ENCODE measurements around the gene MRFAP1L1. TPM values are rescaled to one million over a fixed set of nuclear protein-coding genes. Genes with fewer than 3 reads are reported as not detected.

The MRFAP1L1 gene
- total and polyA plus RNA-seq, 9 of the 15 experiments (the other 6 are each of a cell fraction or from before 2014, with no cell fraction given) = 37.6 to 111 (median 83.8) TPM

GRCh38 chr4:6676722-6677558, 32.7 kb downstream of the MRFAP1L1 start:
- DNase-seq (ENCODE audit: extremely low read depth in 1 of 4, low spot score in 3 of 4) (no peak), FAIRE-seq (no peak), ATAC-seq (peak; percentile 2; the same call in 1 of the 3 replicates)
- Histone ChIP-seq H3K4me3 (peak overlapping the region; percentile 95), H3K27me3 (ENCODE audit: control insufficient read depth in 2 of 2, insufficient read depth in 2 of 2, low read length in 2 of 2) (no peaks in the 10 kb centered on the region), H3K4me2 (ENCODE audit: insufficient read depth, low read length) (peak overlapping the region; percentile 90), H3K79me2 (ENCODE audit: control insufficient read depth, insufficient read depth, low read length) (peaks cover 44% of the 10 kb centered on the region), H3K9me1 (ENCODE audit: control insufficient read depth, insufficient read depth, low read length) (no peaks in the 10 kb centered on the region), H3K9me3 (replicated peaks; ENCODE audit: control insufficient read depth, insufficient read depth, low read depth, low read length) (no peaks in the 10 kb centered on the region; the same call in 1 of the 2 replicates), H3K4me1 (replicated peaks in 1 of 2; ENCODE audit: control insufficient read depth in 2 of 2, insufficient read depth in 2 of 2, low read length in 2 of 2) (peaks cover 29 to 43% of the 10 kb centered on the region in 2 experiments), H3K27ac (ENCODE audit: extremely low read depth, low read depth, low read length) (peak overlapping the region; percentile 6; the same call in 1 of the 3 replicates), H3K36me3 (ENCODE audit: control insufficient read depth, insufficient read depth, low read length) (peaks cover 37% of the 10 kb centered on the region), H2AFZ (ENCODE audit: low read depth, low read length) (no peak overlapping the region), H3K9ac (ENCODE audit: insufficient read depth in 1 of 2, low read depth in 2 of 2, low read length in 2 of 2) (peak overlapping the region; percentile 90), H4K20me1 (replicated peaks; ENCODE audit: control insufficient read depth, insufficient read depth, low read length) (peaks cover 34% of the 10 kb centered on the region; the same call in 1 of the 2 replicates)
- ChIA-PET CTCF (ENCODE audit: low intra/inter-chr PET ratio) (no interaction called here), POLR2A (interaction anchor here (0.5 to 5.4 kb wide), 12 partner anchors 7 to 316 kb away, joined by 3 to 38 read pairs (median 4); partner anchors contain the start of gene S100P)
- WGBS (ENCODE audit: insufficient coverage, low coverage, missing lambda C conversion rate) = 65% methylated on average over 21 of the region's 21 CpGs
- BruUV-seq (replicated peaks) = no TSS peak
- in situ Hi-C loops (cut with MboI) (no loop called here), intact Hi-C loops (cut with micrococcal nuclease) (loop anchor here (5.0 kb wide), 3 partner anchors 35 to 130 kb away; partner anchors contain the start of gene MRFAP1)
- TF ChIP-seq HLTF (IDR thresholded peaks at IDR 0.05) = 0 out of 2 replicates have a peak, but pooled peaks have one; percentile 42
- no peak for TF ChIP-seq NFYB (IDR thresholded peaks at IDR 0.05; ENCODE audit: extremely low read depth, insufficient read length)
- TF ChIP-seq LCOR (CRISPR knock-in tag; IDR thresholded peaks at IDR 0.05) = no peak
- TF ChIP-seq ZNF263 (CRISPR knock-in tag; IDR thresholded peaks at IDR 0.05; ENCODE audit: borderline replicate concordance) = peak; percentile 76
- TF ChIP-seq E2F3 (CRISPR knock-in tag; IDR thresholded peaks at IDR 0.05) = no peak
- TF ChIP-seq SUPT5H (IDR thresholded peaks at IDR 0.05) = peak; percentile 81
- peak; percentile 70 for TF ChIP-seq POLR2AphosphoS5 (IDR thresholded peaks at IDR 0.05; ENCODE audit: control insufficient read depth, insufficient read depth, low read depth, low read length)
- no peak for TF ChIP-seq MBD2 (IDR thresholded peaks at IDR 0.05; ENCODE audit: borderline replicate concordance, low read depth)
- TF ChIP-seq TAF1 (IDR thresholded peaks at IDR 0.05; ENCODE audit: control insufficient read depth, extremely low read depth, insufficient read depth, low read length, severe bottlenecking) = no peak
- TF ChIP-seq TFE3 (CRISPR knock-in tag; IDR thresholded peaks at IDR 0.05) = no peak
- TF ChIP-seq ATF2 (CRISPR knock-in tag; IDR thresholded peaks at IDR 0.05) = no peak
- no peak for TF ChIP-seq MCM2 (IDR thresholded peaks at IDR 0.05; ENCODE audit: low read depth)
- no peak for TF ChIP-seq ZNF282 (CRISPR knock-in tag; IDR thresholded peaks at IDR 0.05)
- TF ChIP-seq ARHGAP35 (IDR thresholded peaks at IDR 0.05; ENCODE audit: partially characterized antibody) = peak; percentile 44
- TF ChIP-seq MYNN (IDR thresholded peaks at IDR 0.05) = 0 out of 2 replicates have a peak, but pooled peaks have one; percentile 13
- TF ChIP-seq MYNN (CRISPR knock-in tag; IDR thresholded peaks at IDR 0.05) = no peak
- TF ChIP-seq ETV5 (CRISPR knock-in tag; IDR thresholded peaks at IDR 0.05; ENCODE audit: low read depth) = 0 out of 2 replicates have a peak, but pooled peaks have one; percentile 36
- no peak for TF ChIP-seq ZNF699 (CRISPR knock-in tag; IDR thresholded peaks at IDR 0.05; ENCODE audit: insufficient replicate concordance)
- peak; percentile 39; the same call in 1 of the 2 replicates for TF ChIP-seq SAFB (IDR thresholded peaks at IDR 0.05; ENCODE audit: borderline replicate concordance, low read depth, low read length)
- TF ChIP-seq NCOR1 (IDR thresholded peaks at IDR 0.05) = 0 out of 2 replicates have a peak, but pooled peaks have one; percentile 7
